Aorta (tissue), 5 donors: ENCODE results near the gene AGMO. TPM values are rescaled to one million over a fixed set of nuclear protein-coding genes. Genes with fewer than 3 reads are reported as not detected.

ENCODE experiments used
- ATAC-seq: fragments of 200-7000 bp; cut with Tn5 transposase; one replicate; pipeline ENCODE4 v1.9.1; 2022; ENCODE audit warnings: moderate library complexity; ENCODE audit not compliant: low FRiP score
- DNase-seq, 2 donors: peaks; one replicate each; pipeline ENCODE4 v3.0.0-alpha.2; 2020
- H3K27ac ChIP-seq, 2 donors: one replicate each; pipeline ENCODE4 v1.5.1; 2013; ENCODE audit warnings: low read length in 2 of 2, mild to moderate bottlenecking in 2 of 2, moderate library complexity in 2 of 2, control low read depth in 1 of 2, inconsistent platforms in 1 of 2, low read depth in 1 of 2
- H3K27me3 ChIP-seq, 2 donors: one replicate each; pipeline ENCODE4 v1.6.1; 2013; ENCODE audit warnings: control low read depth in 1 of 2, low read length in 1 of 2, mild to moderate bottlenecking in 1 of 2, moderate library complexity in 1 of 2; ENCODE audit not compliant: insufficient read depth in 2 of 2, control insufficient read depth in 1 of 2
- H3K36me3 ChIP-seq, 2 donors: one replicate each; pipeline ENCODE4 v1.6.1; 2013; ENCODE audit warnings: control low read depth in 1 of 2, low read length in 1 of 2, mild to moderate bottlenecking in 1 of 2; ENCODE audit not compliant: insufficient read depth in 2 of 2, control insufficient read depth in 1 of 2
- H3K4me1 ChIP-seq, 2 donors: one replicate each; pipeline ENCODE4 v1.6.1; 2013; ENCODE audit warnings: low read length in 2 of 2, control low read depth in 1 of 2, mild to moderate bottlenecking in 1 of 2, moderate library complexity in 1 of 2; ENCODE audit not compliant: insufficient read depth in 2 of 2, control insufficient read depth in 1 of 2
- H3K4me3 ChIP-seq, 2 donors: one replicate each; pipeline ENCODE4 v1.5.1; 2013; ENCODE audit warnings: low read length in 2 of 2, control low read depth in 1 of 2, mild to moderate bottlenecking in 1 of 2
- H3K9me3 ChIP-seq: one replicate; pipeline ENCODE4 v1.6.1; 2013; ENCODE audit warnings: mild to moderate bottlenecking, low read length; ENCODE audit not compliant: control insufficient read depth
- WGBS, 2 donors: extraction: QIAGEN DNeasy Blood & Tissue Kit; methylation state at CpG; one replicate each; pipeline ENCODE4 v1.1.7; 2013; 5-methylcytosine and 5-hydroxymethylcytosine counted together
- intact Hi-C, 2 donors: fragments of 100-400 bp; cut with DNase I; formaldehyde crosslinking; loops; one replicate each; pipeline versions ENCODE4 v1.14.2 to v1.15.0; 2022
- polyA plus RNA-seq, 2 donors: library from polyadenylated mRNA; stranded (reverse); fragments of 200-250 nt; gene quantifications; one replicate each; pipeline ENCODE4 v1.2.3, GENCODE V29; 2013
- total RNA-seq, 2 donors: library from RNA; stranded (reverse); fragmentation: NEBNext Ultra II Directional; extraction: Animal tissue kit (Norgen Biotek cat#: 25700); gene quantifications; one replicate each; pipeline ENCODE4 v1.2.1, GENCODE V29; 2021
- donor health status: healthy with polysubstance abuse.
- donor health status: Bipolar disorder and iron deficiency.
- donor health status: DM: no; HTN: no; CAD: no.
- donor health status: DM: no; HTN: no; CAD: no.
- donor health status: DM: yes; HTN: yes; CAD: no.

Gene AGMO
- total and polyA plus RNA-seq, 4 donors, result 0.69 to 3.4 (median 1.7) TPM

- Histone ChIP-seq H3K4me3 (no peak overlapping the region), H3K4me1 (no peaks in the 10 kb centered on the region), H3K36me3 (no peaks in the 10 kb centered on the region), H3K27me3 (no peaks in the 10 kb centered on the region), H3K9me3 (no peaks in the 10 kb centered on the region), H3K27ac (no peak overlapping the region)
- ATAC-seq (no peak), DNase-seq (no peak)
- intact Hi-C loops, result no loop called here
- whole genome bisulfite sequencing, 2 donors, result 88% methylated on average over 2 of the region's 2 CpGs
Observed at GRCh38 chr7:15330943-15331342, 230.9 kb downstream of the AGMO start.

- Histone ChIP-seq H3K4me3 (no peak overlapping the region), H3K27ac (no peak overlapping the region), H3K27me3 (no peaks in the 10 kb centered on the region), H3K9me3 (no peaks in the 10 kb centered on the region), H3K36me3 (no peaks in the 10 kb centered on the region), H3K4me1 (no peaks in the 10 kb centered on the region)
- intact Hi-C loops, result loop anchor here in 1 of 2 donors (10.0 kb wide), 1 partner anchor 398 kb away; no protein-coding TSS in a partner anchor
- DNase-seq (no peak), ATAC-seq (no peak)
- WGBS, 2 donors, result 79 to 82% methylated on average over 4 of the region's 4 CpGs
Observed at GRCh38 chr7:15327001-15327400, 234.8 kb downstream of the AGMO start.

- no peaks in the 10 kb centered on the region for H3K27me3 ChIP-seq
- no peaks in the 10 kb centered on the region for H3K4me1 ChIP-seq
- intact Hi-C loops, result loop anchor here in 1 of 2 donors (10.0 kb wide), 1 partner anchor 399 kb away; no protein-coding TSS in a partner anchor
- ATAC-seq (no peak), DNase-seq (no peak)
- no peak overlapping the region for H3K4me3 ChIP-seq
- H3K27ac ChIP-seq, result no peak overlapping the region
- no peaks in the 10 kb centered on the region for H3K36me3 ChIP-seq
- H3K9me3 ChIP-seq, result no peaks in the 10 kb centered on the region
- WGBS, 2 donors, result 60 to 61% methylated on average over 3 of the region's 3 CpGs
Observed at GRCh38 chr7:15326044-15326644, 235.7 kb downstream of the AGMO start.

- ATAC-seq (no peak), DNase-seq (no peak)
- Histone ChIP-seq H3K4me3 (no peak overlapping the region), H3K27ac (no peak overlapping the region), H3K4me1 (no peaks in the 10 kb centered on the region), H3K9me3 (no peaks in the 10 kb centered on the region), H3K27me3 (no peaks in the 10 kb centered on the region), H3K36me3 (no peaks in the 10 kb centered on the region)
- 32 to 40% methylated on average over 6 of the region's 6 CpGs for WGBS, 2 donors
- intact Hi-C loops, result loop anchor here in 1 of 2 donors (10.0 kb wide), 1 partner anchor 401 kb away; no protein-coding TSS in a partner anchor
Observed at GRCh38 chr7:15323550-15323949, 238.3 kb downstream of the AGMO start.

GRCh38 chr7:15317215-15317614 is 244.6 kb downstream of the AGMO start:
- no peaks in the 10 kb centered on the region for H3K4me1 ChIP-seq
- H3K27ac ChIP-seq, result no peak overlapping the region
- intact Hi-C loops, result no loop called here
- no peaks in the 10 kb centered on the region for H3K36me3 ChIP-seq
- WGBS, 2 donors, result 81 to 84% methylated on average over 4 of the region's 4 CpGs
- H3K9me3 ChIP-seq, result no peaks in the 10 kb centered on the region
- no peaks in the 10 kb centered on the region for H3K27me3 ChIP-seq
- DNase-seq (no peak), ATAC-seq (no peak)
- H3K4me3 ChIP-seq, result no peak overlapping the region

- H3K27me3 ChIP-seq, result no peaks in the 10 kb centered on the region
- DNase-seq (no peak), ATAC-seq (no peak)
- no peaks in the 10 kb centered on the region for H3K36me3 ChIP-seq
- no peaks in the 10 kb centered on the region for H3K4me1 ChIP-seq
- H3K9me3 ChIP-seq, result no peaks in the 10 kb centered on the region
- intact Hi-C loops, result no loop called here
- no peak overlapping the region for H3K27ac ChIP-seq
- no peak overlapping the region for H3K4me3 ChIP-seq
- 88 to 94% methylated on average over 1 of the region's 1 CpG for WGBS, 2 donors
Observed at GRCh38 chr7:15315678-15316077, 246.1 kb downstream of the AGMO start.

- no peaks in the 10 kb centered on the region for H3K36me3 ChIP-seq
- intact Hi-C loops, result no loop called here
Observed at GRCh38 chr7:15314922-15315321, 246.9 kb downstream of the AGMO start.

GRCh38 chr7:15313361-15313760 is 248.5 kb downstream of the AGMO start:
- no peaks in the 10 kb centered on the region for H3K4me1 ChIP-seq
- intact Hi-C loops, result no loop called here
- no peak overlapping the region for H3K4me3 ChIP-seq
- no peaks in the 10 kb centered on the region for H3K9me3 ChIP-seq
- ATAC-seq, result no peak
- no peaks in the 10 kb centered on the region for H3K27me3 ChIP-seq
- no peak overlapping the region for H3K27ac ChIP-seq
- no peaks in the 10 kb centered on the region for H3K36me3 ChIP-seq
- 16 to 21% methylated on average over 1 of the region's 1 CpG for WGBS, 2 donors
- DNase-seq, result no peak

More at GRCh38 chr7:15314922-15315321, 246.9 kb downstream of the AGMO start:
- DNase-seq (no peak), ATAC-seq (no peak)
- no peaks in the 10 kb centered on the region for H3K9me3 ChIP-seq
- no peaks in the 10 kb centered on the region for H3K27me3 ChIP-seq
- H3K4me3 ChIP-seq, result no peak overlapping the region
- no peak overlapping the region for H3K27ac ChIP-seq
- WGBS, 2 donors, result 82 to 89% methylated on average over 5 of the region's 5 CpGs
- no peaks in the 10 kb centered on the region for H3K4me1 ChIP-seq

- Histone ChIP-seq H3K36me3 (no peaks in the 10 kb centered on the region), H3K27ac (no peak overlapping the region), H3K9me3 (no peaks in the 10 kb centered on the region), H3K27me3 (no peaks in the 10 kb centered on the region), H3K4me3 (no peak overlapping the region), H3K4me1 (no peaks in the 10 kb centered on the region)
- no peak for DNase-seq
- no peak for ATAC-seq
- WGBS, 2 donors, result 87 to 91% methylated on average over 1 of the region's 1 CpG
- intact Hi-C loops, result loop anchor here in 1 of 2 donors (5.0 to 10.0 kb wide), 2 partner anchors 415 to 762 kb away; no protein-coding TSS in a partner anchor
Observed at GRCh38 chr7:15309872-15310271, 251.9 kb downstream of the AGMO start.
